Mesothelial cell of epicardium (in vitro differentiated cells): ENCODE measurements around the gene RELL1. TPM values are rescaled to one million over a fixed set of nuclear protein-coding genes. Genes with fewer than 3 reads are reported as not detected.

Experiments used
- DNase-seq, 2 experiments: peaks; one replicate each; pipeline ENCODE4 v3.0.0; 2021; ENCODE audit warnings: low spot score in 2 of 2; ENCODE audit not compliant: unreplicated experiment in 2 of 2
- H3K27ac Mint-ChIP-seq: 2 replicates; pipeline ENCODE4 v1.8.0; 2021; ENCODE audit warnings: mixed read lengths
- H3K27me3 Mint-ChIP-seq: 2 replicates; pipeline ENCODE4 v1.8.0; 2021; ENCODE audit warnings: low read depth, mixed read lengths
- H3K36me3 Mint-ChIP-seq: 2 replicates; pipeline ENCODE4 v1.8.0; 2021; ENCODE audit warnings: mixed read lengths
- H3K4me1 Mint-ChIP-seq: 2 replicates; pipeline ENCODE4 v1.8.0; 2021; ENCODE audit warnings: mixed read lengths
- H3K4me3 Mint-ChIP-seq: 2 replicates; pipeline ENCODE4 v1.8.0; 2021; ENCODE audit warnings: mild to moderate bottlenecking, moderate library complexity, mixed read lengths
- H3K9me3 Mint-ChIP-seq: 2 replicates; pipeline ENCODE4 v1.8.0; 2021; ENCODE audit warnings: mixed read lengths
- total RNA-seq: library from RNA; stranded (reverse); gene quantifications from 3 replicates; pipeline ENCODE4 v1.2.1, GENCODE V29; 2021
- TF ChIP-seq, protein P1 (sequence below): fragments of 200-600 bp; sonication (generic); IDR thresholded peaks from one replicate; pipeline ENCODE4 v1.5.0; 2021; ENCODE audit warnings: antibody characterized with exemption; ENCODE audit not compliant: unreplicated experiment

Gene RELL1
- total RNA-seq, 1 donor from 2014 or later: 11.7 TPM

DNA sequence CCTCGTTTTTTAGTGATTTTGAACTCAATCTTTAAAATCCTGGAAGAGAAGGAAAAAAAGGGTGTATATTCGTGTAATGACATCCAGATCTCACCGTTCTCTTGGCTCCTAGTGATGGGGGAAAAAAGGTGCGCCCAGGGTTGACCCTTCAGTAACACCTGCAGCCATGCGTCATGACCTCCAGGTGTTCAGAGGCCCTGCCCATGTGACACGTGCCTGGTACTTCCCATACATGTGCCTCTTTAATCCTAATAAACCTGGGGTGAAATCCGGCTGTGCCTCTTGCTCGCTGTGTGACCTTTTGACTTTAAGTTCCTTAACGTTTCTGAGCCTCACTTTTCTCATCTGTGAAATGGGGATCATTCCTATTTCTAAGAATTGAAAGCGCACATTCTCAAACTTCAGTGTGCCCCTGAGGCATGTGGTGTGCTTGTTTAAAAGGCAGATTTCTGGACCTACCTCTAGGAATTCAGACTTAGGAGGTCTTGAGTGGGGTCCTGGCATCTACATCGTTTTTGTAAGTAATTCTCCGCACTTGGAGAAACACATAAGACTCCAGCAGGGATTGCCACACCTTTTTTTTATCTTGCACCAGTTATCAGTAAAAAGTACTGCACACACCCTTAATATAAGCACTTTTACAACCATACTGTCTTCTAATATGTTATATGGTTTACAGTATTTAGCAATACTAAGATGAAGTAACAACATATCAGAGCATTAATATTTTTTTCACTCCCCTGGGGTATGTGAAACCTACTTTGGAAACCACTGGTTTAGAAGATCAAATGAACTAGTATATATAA lies 90.1 kb downstream of the RELL1 start:
- Mint-ChIP-seq H3K4me3 (no peak overlapping the region), H3K27me3 (no peaks in the 10 kb centered on the region), H3K9me3 (no peaks in the 10 kb centered on the region), H3K36me3 (peaks cover under 1% of the 10 kb centered on the region), H3K27ac (no peak overlapping the region), H3K4me1 (peaks cover 14% of the 10 kb centered on the region)
- DNase-seq: no peak
- TF ChIP-seq, protein P1, sequence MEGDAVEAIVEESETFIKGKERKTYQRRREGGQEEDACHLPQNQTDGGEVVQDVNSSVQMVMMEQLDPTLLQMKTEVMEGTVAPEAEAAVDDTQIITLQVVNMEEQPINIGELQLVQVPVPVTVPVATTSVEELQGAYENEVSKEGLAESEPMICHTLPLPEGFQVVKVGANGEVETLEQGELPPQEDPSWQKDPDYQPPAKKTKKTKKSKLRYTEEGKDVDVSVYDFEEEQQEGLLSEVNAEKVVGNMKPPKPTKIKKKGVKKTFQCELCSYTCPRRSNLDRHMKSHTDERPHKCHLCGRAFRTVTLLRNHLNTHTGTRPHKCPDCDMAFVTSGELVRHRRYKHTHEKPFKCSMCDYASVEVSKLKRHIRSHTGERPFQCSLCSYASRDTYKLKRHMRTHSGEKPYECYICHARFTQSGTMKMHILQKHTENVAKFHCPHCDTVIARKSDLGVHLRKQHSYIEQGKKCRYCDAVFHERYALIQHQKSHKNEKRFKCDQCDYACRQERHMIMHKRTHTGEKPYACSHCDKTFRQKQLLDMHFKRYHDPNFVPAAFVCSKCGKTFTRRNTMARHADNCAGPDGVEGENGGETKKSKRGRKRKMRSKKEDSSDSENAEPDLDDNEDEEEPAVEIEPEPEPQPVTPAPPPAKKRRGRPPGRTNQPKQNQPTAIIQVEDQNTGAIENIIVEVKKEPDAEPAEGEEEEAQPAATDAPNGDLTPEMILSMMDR: no peak

DNA sequence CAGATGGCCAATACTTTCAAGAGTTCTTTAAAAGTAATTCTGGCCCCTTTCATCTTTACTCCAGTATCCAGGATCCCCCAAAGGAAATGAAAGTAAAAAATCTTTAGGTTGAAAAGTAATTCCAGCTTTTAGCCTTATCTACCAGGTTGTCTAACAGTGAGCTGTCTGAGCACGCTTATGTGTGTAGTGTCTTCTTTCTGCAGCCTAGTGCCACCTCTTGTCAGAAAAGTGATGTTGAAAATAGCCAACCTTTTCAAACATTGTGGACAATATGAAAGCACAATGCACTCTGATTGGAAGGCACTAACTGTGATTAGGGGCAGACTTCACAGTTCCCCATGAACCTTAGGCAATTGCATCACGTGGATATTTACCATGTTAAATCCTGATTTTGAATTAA lies 92.1 kb downstream of the RELL1 start:
- TF ChIP-seq, protein P1: no peak
- no peaks in the 10 kb centered on the region for H3K9me3 Mint-ChIP-seq
- H3K27me3 Mint-ChIP-seq: no peaks in the 10 kb centered on the region
- peaks cover 7% of the 10 kb centered on the region for H3K36me3 Mint-ChIP-seq
- no peak overlapping the region for H3K27ac Mint-ChIP-seq
- DNase-seq: no peak
- H3K4me1 Mint-ChIP-seq: peaks cover 14% of the 10 kb centered on the region
- H3K4me3 Mint-ChIP-seq: no peak overlapping the region

DNA sequence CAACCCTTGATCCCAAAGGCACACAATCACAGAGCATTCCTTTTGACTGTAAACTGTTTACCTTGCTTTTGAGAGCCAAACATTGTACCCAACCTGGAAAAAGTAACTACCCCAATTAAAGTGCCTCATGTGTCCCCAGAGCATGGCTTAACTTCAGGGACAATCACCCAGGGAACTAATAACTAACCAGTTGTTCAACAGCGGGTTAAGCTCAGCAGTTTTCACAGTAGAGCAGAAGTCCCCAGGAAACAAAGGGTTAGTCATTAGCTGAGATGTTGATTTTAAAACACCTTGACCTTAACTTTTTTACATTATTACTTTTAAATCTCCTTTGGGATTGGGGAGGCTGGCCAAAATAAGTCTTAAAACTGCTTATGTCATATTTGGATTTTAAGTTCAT lies 94.8 kb downstream of the RELL1 start:
- Mint-ChIP-seq H3K4me3 (no peak overlapping the region), H3K27ac (no peak overlapping the region)

DNA sequence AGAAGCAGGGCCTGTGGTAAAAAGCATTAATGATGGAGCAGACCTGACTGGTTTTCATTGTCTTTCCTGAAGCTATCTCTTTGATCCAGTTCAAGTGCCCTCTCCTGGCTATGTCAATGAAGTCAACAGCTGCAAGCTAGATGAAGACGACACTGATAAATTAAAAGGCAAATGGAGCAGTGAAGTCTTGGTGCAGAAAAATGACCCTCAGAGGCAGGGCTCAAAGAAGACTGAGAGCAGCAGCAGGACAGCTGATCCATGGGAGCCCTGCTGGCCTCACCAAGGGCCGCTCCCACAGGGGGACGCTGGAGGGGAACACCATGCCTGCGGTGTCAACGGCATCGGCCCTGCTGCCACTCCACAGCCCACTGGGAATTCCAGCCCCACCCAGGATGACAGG lies 96.2 kb downstream of the RELL1 start:
- no peak for DNase-seq
- TF ChIP-seq, protein P1: no peak
- Mint-ChIP-seq H3K9me3 (no peaks in the 10 kb centered on the region), H3K27ac (no peak overlapping the region), H3K4me3 (no peak overlapping the region), H3K27me3 (no peaks in the 10 kb centered on the region), H3K4me1 (peaks cover 7% of the 10 kb centered on the region), H3K36me3 (peaks cover 7% of the 10 kb centered on the region)

More for the DNA sequence above, 94.8 kb downstream of the RELL1 start:
- H3K9me3 Mint-ChIP-seq: no peaks in the 10 kb centered on the region
- TF ChIP-seq, protein P1: no peak
- H3K27me3 Mint-ChIP-seq: no peaks in the 10 kb centered on the region
- peaks cover 7% of the 10 kb centered on the region for H3K4me1 Mint-ChIP-seq
- no peak for DNase-seq
- peaks cover 7% of the 10 kb centered on the region for H3K36me3 Mint-ChIP-seq

DNA sequence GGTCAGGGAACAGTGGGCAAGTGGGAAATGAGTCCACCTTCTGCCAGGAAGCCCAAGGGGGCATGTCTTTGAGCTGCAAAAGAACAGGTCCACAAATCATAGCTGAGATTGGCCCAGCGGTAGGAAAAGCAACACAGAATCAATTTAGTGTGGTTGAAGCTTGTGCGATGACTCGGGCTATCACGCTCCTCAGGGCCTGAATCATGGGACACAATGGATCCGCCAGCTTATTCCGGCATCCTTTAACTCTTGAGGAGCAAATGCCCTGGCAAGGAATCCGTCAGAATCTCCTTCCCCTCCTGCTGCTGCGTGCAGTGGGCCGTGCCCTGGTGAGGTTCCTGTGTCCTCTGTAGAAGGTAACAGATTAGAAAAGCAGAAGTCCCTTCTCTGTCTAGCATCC lies 98.0 kb downstream of the RELL1 start:
- TF ChIP-seq, protein P1: no peak
- H3K9me3 Mint-ChIP-seq: no peaks in the 10 kb centered on the region
- H3K27me3 Mint-ChIP-seq: peaks cover 2% of the 10 kb centered on the region
- H3K36me3 Mint-ChIP-seq: peaks cover 7% of the 10 kb centered on the region
- no peak overlapping the region for H3K4me3 Mint-ChIP-seq
- H3K27ac Mint-ChIP-seq: no peak overlapping the region
- H3K4me1 Mint-ChIP-seq: peaks cover 12% of the 10 kb centered on the region
- no peak for DNase-seq
